NCI-H2107 (cell line): ENCODE measurements around the gene NME4.

Source experiments
- DNase-seq: peaks from one replicate; lab custom pipeline; 2025; lab: John Stamatoyannopoulos, UW

Gene NME4

GRCh38 chr16:426906-427249, 29.9 kb downstream of the NME4 start:
- no peak for DNase-seq

GRCh38 chr16:427250-427649, 30.3 kb downstream of the NME4 start:
- DNase-seq: no peak

- no peak for DNase-seq
Measured at GRCh38 chr16:430904-431303, 33.9 kb downstream of the NME4 start.

GRCh38 chr16:440627-441026, 43.6 kb downstream of the NME4 start:
- DNase-seq: no peak

GRCh38 chr16:441447-441846, 44.4 kb downstream of the NME4 start:
- no peak for DNase-seq

GRCh38 chr16:442976-443375, 46.0 kb downstream of the NME4 start:
- no peak for DNase-seq

- DNase-seq: no peak
Measured at GRCh38 chr16:444027-444426, 47.0 kb downstream of the NME4 start.

GRCh38 chr16:445566-445965, 48.6 kb downstream of the NME4 start:
- no peak for DNase-seq
